H9 (cell line): ENCODE data around the gene PPP3CB. TPM values are rescaled to one million over a fixed set of nuclear protein-coding genes. Genes with fewer than 3 reads are reported as not detected.

ENCODE experiments used
- DNase-seq: peaks from one replicate; pipeline ENCODE4 v3.0.0-alpha.2; 2017
- H2AFZ ChIP-seq: one replicate; pipeline ENCODE4 v1.6.1; 2013; ENCODE audit warnings: mild to moderate bottlenecking, low read length, control low read depth, moderate library complexity
- H2AK5ac ChIP-seq: 2 replicates; pipeline ENCODE4 v1.6.1; 2013; ENCODE audit warnings: low read length, control low read depth, mixed read lengths; ENCODE audit not compliant: insufficient read length
- H2BK120ac ChIP-seq: one replicate; pipeline ENCODE4 v1.6.1; 2013; ENCODE audit warnings: low read depth, mild to moderate bottlenecking, low read length, control low read depth, inconsistent platforms; ENCODE audit not compliant: poor library complexity, severe bottlenecking
- H2BK12ac ChIP-seq: 2 replicates; pipeline ENCODE4 v1.6.1; 2013; ENCODE audit warnings: low read length, control low read depth, mixed read lengths, low read depth; ENCODE audit not compliant: insufficient read length
- H2BK15ac ChIP-seq: 2 replicates; pipeline ENCODE4 v1.6.1; 2013; ENCODE audit warnings: low read depth, low read length, control low read depth
- H2BK20ac ChIP-seq: one replicate; pipeline ENCODE4 v1.6.1; 2013; ENCODE audit warnings: low read depth, mild to moderate bottlenecking, low read length, control low read depth, inconsistent platforms; ENCODE audit not compliant: poor library complexity, severe bottlenecking
- H2BK5ac ChIP-seq: 2 replicates; pipeline ENCODE4 v1.6.1; 2013; ENCODE audit warnings: low read length, control low read depth, mixed read lengths; ENCODE audit not compliant: insufficient read length
- H3K14ac ChIP-seq: 2 replicates; pipeline ENCODE4 v1.6.1; 2013; ENCODE audit warnings: low read length, control low read depth; ENCODE audit not compliant: insufficient read depth
- H3K18ac ChIP-seq: 2 replicates; pipeline ENCODE4 v1.6.1; 2013; ENCODE audit warnings: low read depth, mild to moderate bottlenecking, mixed read lengths, low read length, control low read depth; ENCODE audit not compliant: insufficient read length
- H3K23ac ChIP-seq: 2 replicates; pipeline ENCODE4 v1.6.1; 2013; ENCODE audit warnings: low read length, control low read depth, mixed read lengths, low read depth; ENCODE audit not compliant: insufficient read length
- H3K23me2 ChIP-seq: 2 replicates; pipeline ENCODE4 v1.6.1; 2013; ENCODE audit warnings: low read depth, mild to moderate bottlenecking, mixed read lengths, low read length, control low read depth; ENCODE audit not compliant: insufficient read length, poor library complexity, severe bottlenecking
- H3K27ac ChIP-seq: 2 replicates; pipeline ENCODE4 v1.5.1; 2013; ENCODE audit warnings: low read length, control low read depth, mixed read lengths, low read depth; ENCODE audit not compliant: insufficient read length
- H3K27me3 ChIP-seq: 2 replicates; pipeline ENCODE4 v1.6.1; 2013; ENCODE audit warnings: low read length, control low read depth, inconsistent platforms; ENCODE audit not compliant: insufficient read depth
- H3K4ac ChIP-seq: 2 replicates; pipeline ENCODE4 v1.6.1; 2013; ENCODE audit warnings: low read depth, mild to moderate bottlenecking, control low read depth, inconsistent platforms, low read length, moderate library complexity
- H3K4me1 ChIP-seq: 2 replicates; pipeline ENCODE4 v1.6.1; 2013; ENCODE audit warnings: low read length, control low read depth, inconsistent platforms; ENCODE audit not compliant: insufficient read depth
- H3K4me2 ChIP-seq: 2 replicates; pipeline ENCODE4 v1.6.1; 2013; ENCODE audit warnings: low read length, control low read depth, mixed read lengths; ENCODE audit not compliant: insufficient read length, insufficient read depth
- H3K56ac ChIP-seq: 2 replicates; pipeline ENCODE4 v1.6.1; 2013; ENCODE audit warnings: low read depth, mild to moderate bottlenecking, mixed read lengths, low read length, control low read depth; ENCODE audit not compliant: insufficient read length
- H3K79me1 ChIP-seq: 2 replicates; pipeline ENCODE4 v1.6.1; 2013; ENCODE audit warnings: low read depth, mild to moderate bottlenecking, moderate library complexity, low read length, control low read depth, inconsistent platforms; ENCODE audit not compliant: insufficient read depth, poor library complexity, severe bottlenecking
- H3K79me2 ChIP-seq: 2 replicates; pipeline ENCODE4 v1.6.1; 2013; ENCODE audit warnings: low read length, control low read depth, inconsistent platforms; ENCODE audit not compliant: insufficient read depth
- H3K9ac ChIP-seq: 2 replicates; pipeline ENCODE4 v1.6.1; 2013; ENCODE audit warnings: low read length, control low read depth, mixed read lengths; ENCODE audit not compliant: insufficient read length; ENCODE audit errors: extremely low read depth
- H3K9me3 ChIP-seq: one replicate; pipeline ENCODE4 v1.6.1; 2013; ENCODE audit warnings: low read depth, low read length, inconsistent platforms; ENCODE audit not compliant: control insufficient read depth
- H3T11ph ChIP-seq: one replicate; pipeline ENCODE4 v1.6.1; 2013; ENCODE audit warnings: mild to moderate bottlenecking, low read length, control low read depth, inconsistent platforms
- H4K20me1 ChIP-seq: one replicate; pipeline ENCODE4 v1.6.1; 2013; ENCODE audit not compliant: control insufficient read depth, insufficient read length, insufficient read depth
- H4K5ac ChIP-seq: 2 replicates; pipeline ENCODE4 v1.6.1; 2013; ENCODE audit warnings: low read depth, mild to moderate bottlenecking, mixed read lengths, low read length, control low read depth; ENCODE audit not compliant: insufficient read length
- H4K8ac ChIP-seq: replicated peaks from 2 replicates; pipeline ENCODE4 v1.6.1; 2013; ENCODE audit warnings: low read length, control low read depth, mixed read lengths, low read depth; ENCODE audit not compliant: insufficient read length
- H4K91ac ChIP-seq: 2 replicates; pipeline ENCODE4 v1.6.1; 2013; ENCODE audit warnings: low read depth, mild to moderate bottlenecking, moderate library complexity, mixed read lengths, low read length, control low read depth; ENCODE audit not compliant: insufficient read length
- H3K27ac Mint-ChIP-seq, 3 experiments: 2 replicates in 2 of 3; 3 replicates in 1 of 3; pipeline ENCODE4 v1.8.0; 2020 to 2021; ENCODE audit warnings: mixed read lengths in 3 of 3, mild to moderate bottlenecking in 1 of 3, moderate library complexity in 1 of 3
- H3K27me3 Mint-ChIP-seq: 2 replicates; pipeline ENCODE4 v1.8.0; 2021; ENCODE audit warnings: low read depth, mild to moderate bottlenecking, moderate library complexity, mixed read lengths
- H3K36me3 Mint-ChIP-seq, 3 experiments: 2 replicates in 2 of 3; 3 replicates in 1 of 3; pipeline ENCODE4 v1.8.0; 2020 to 2021; ENCODE audit warnings: low read depth in 3 of 3, mixed read lengths in 3 of 3; ENCODE audit not compliant: insufficient read depth in 1 of 3
- H3K4me1 Mint-ChIP-seq, 2 experiments: 2 replicates each; pipeline ENCODE4 v1.8.0; 2020; ENCODE audit warnings: mixed read lengths in 2 of 2
- H3K4me3 Mint-ChIP-seq, 2 experiments: 2 replicates in 1 of 2; 3 replicates in 1 of 2; pipeline ENCODE4 v1.8.0; 2020 to 2021; ENCODE audit warnings: mild to moderate bottlenecking in 2 of 2, mixed read lengths in 2 of 2, moderate library complexity in 1 of 2
- H3K9me3 Mint-ChIP-seq, 2 experiments: 2 replicates in 1 of 2; 3 replicates in 1 of 2; pipeline ENCODE4 v1.8.0; 2020; ENCODE audit warnings: mild to moderate bottlenecking in 2 of 2, mixed read lengths in 2 of 2, moderate library complexity in 1 of 2
- CTCF ChIP-seq: fragments of 200-600 bp; sonication (generic); conservative IDR thresholded peaks from 3 replicates; pipeline ENCODE4 v1.8.0; 2021; ENCODE audit warnings: antibody characterized with exemption, mild to moderate bottlenecking
- total RNA-seq: library from RNA; stranded (reverse); gene quantifications from 2 replicates; pipeline ENCODE4 v1.2.1, GENCODE V29; 2021

Gene PPP3CB
- total RNA-seq, 1 experiment from 2014 or later, result 37.3 TPM

GRCh38 chr10:73501651-73502050 is 5.8 kb upstream of the PPP3CB start:
- no peak overlapping the region for H2AFZ ChIP-seq
- DNase-seq, result no peak
- H3K27me3 ChIP-seq, result no peaks in the 10 kb centered on the region
- H3K4ac ChIP-seq, result no peak overlapping the region
- Mint-ChIP-seq H3K9me3 (no peaks in the 10 kb centered on the region), H3K36me3 (peaks cover 11 to 40% (median 32%) of the 10 kb centered on the region in 3 experiments; a peak in 6 of 7 replicates), H3K4me1 (peaks cover 18 to 20% of the 10 kb centered on the region in 2 experiments), H3K4me3 (no peak overlapping the region), H3K27ac (no peak overlapping the region), H3K27me3 (no peaks in the 10 kb centered on the region)
- no peak for TF ChIP-seq CTCF
- H3K18ac ChIP-seq, result no peak overlapping the region
- no peak overlapping the region for H2BK12ac ChIP-seq
- no peak overlapping the region for H2BK120ac ChIP-seq
- no peak overlapping the region for H2BK15ac ChIP-seq
- no peaks in the 10 kb centered on the region for H3K9me3 ChIP-seq
- H3K79me2 ChIP-seq, result no peaks in the 10 kb centered on the region
- H3K4me2 ChIP-seq, result no peak overlapping the region
- no peaks in the 10 kb centered on the region; the same call in 1 of the 2 replicates for H3K4me1 ChIP-seq
- no peak overlapping the region for H2AK5ac ChIP-seq
- H3K79me1 ChIP-seq, result no peaks in the 10 kb centered on the region
- H2BK5ac ChIP-seq, result no peak overlapping the region
- H4K20me1 ChIP-seq, result no peaks in the 10 kb centered on the region
- no peak overlapping the region for H4K5ac ChIP-seq
- no peak overlapping the region for H3K14ac ChIP-seq
- no peak overlapping the region for H4K91ac ChIP-seq
- no peak overlapping the region for H3T11ph ChIP-seq
- no peak overlapping the region for H4K8ac ChIP-seq
- no peak overlapping the region for H3K56ac ChIP-seq
- no peaks in the 10 kb centered on the region for H3K23me2 ChIP-seq
- H2BK20ac ChIP-seq, result no peak overlapping the region
- no peak overlapping the region for H3K27ac ChIP-seq
- no peak overlapping the region for H3K23ac ChIP-seq
- no peak overlapping the region for H3K9ac ChIP-seq
